Measurements from ENCODE around the gene CEP68.
"Not testable (repeated sequence)": the region's sequence is repeated elsewhere in the genome, so short reads cannot be mapped to it uniquely, and the experiment has no call there.

CEP68 gene

GRCh38 chr2:65129286-65129825 lies 73.1 kb downstream of the CEP68 start:
- peak overlapping the region; percentile 99 for H3K9ac ChIP-seq (ENCODE audit: low read depth, low read length)
- H3K36me3 ChIP-seq (ENCODE audit: insufficient read depth, low read length): no peaks in the 10 kb centered on the region
- peaks cover 32% of the 10 kb centered on the region for H3K4me1 ChIP-seq (ENCODE audit: control insufficient read depth, insufficient read depth, low read length)
- no peaks in the 10 kb centered on the region for H3K9me3 ChIP-seq (replicated peaks; ENCODE audit: low read length)
- peak overlapping the region; percentile 96 for H3K4me3 ChIP-seq (ENCODE audit: low read length)
- H3K4me2 ChIP-seq (ENCODE audit: low read length): peak overlapping the region; percentile 82
- no peaks in the 10 kb centered on the region for H3K27me3 ChIP-seq (ENCODE audit: control insufficient read depth, insufficient read depth, low read length)

- Histone ChIP-seq H3K36me3 (ENCODE audit: insufficient read depth, low read length) (no peaks in the 10 kb centered on the region), H3K4me1 (ENCODE audit: control insufficient read depth, insufficient read depth, low read length) (peaks cover 27% of the 10 kb centered on the region), H3K27me3 (ENCODE audit: control insufficient read depth, insufficient read depth, low read length) (no peaks in the 10 kb centered on the region), H3K4me2 (ENCODE audit: low read length) (peak within 1 kb of the TSS; percentile 92), H3K4me3 (ENCODE audit: low read length) (peak within 1 kb of the TSS; percentile 96), H3K9me3 (replicated peaks; ENCODE audit: low read length) (no peaks in the 10 kb centered on the region), H3K9ac (ENCODE audit: low read depth, low read length) (peak within 1 kb of the TSS; percentile 99)
These were observed 73.8 kb downstream of the CEP68 start, which contains the start of gene RAB1A for GRCh38 chr2:65129826-65130663. RAB1A (minus strand) TSS chr2:65130106; CDS start chr2:65129915, 191 bp downstream.

DNA sequence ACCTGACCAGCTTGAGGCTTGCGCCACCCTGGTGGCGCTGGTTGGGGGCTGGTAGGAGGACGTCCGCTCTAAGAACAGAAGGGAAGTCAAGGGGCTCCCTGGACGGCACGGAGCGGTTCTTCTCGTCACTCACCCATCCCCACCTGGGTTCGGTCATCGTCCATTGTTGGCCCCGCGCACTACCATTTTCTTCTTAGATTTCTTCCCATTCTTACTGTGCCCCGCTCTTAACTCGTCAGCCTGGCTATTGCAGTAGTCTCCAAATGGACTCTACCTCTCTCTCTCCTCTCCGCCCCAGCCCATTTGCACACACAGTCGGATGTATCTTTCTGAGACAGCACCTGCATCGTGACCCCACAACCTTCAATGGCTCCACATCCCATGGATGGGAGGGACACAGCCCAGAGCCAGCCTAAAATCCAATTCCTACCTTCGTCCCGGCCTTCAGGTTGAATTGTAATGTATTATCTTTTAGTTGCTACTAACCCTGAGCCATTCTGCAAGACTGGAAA lies 74.5 kb downstream of the CEP68 start:
- H3K4me2 ChIP-seq (ENCODE audit: low read length): peak overlapping the region; percentile 92

DNA sequence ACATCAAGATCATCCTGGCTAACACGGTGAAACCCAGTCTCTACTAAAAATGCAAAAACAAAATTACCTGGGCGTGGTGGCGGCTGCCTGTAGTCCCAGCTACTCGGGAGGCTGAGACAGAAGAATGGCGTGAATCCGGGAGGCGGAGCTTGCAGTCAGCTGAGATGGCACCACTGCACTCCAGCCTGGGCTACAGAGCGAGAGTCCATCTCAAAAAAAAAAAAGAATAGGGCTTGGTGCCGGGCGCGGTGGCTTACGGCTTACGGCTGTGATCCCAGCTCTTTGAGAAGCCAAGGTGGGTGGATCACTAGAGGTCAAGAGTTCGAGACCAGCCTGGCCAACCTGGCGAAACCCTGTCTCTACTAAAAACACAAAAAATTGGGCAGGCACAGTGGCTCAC lies 76.7 kb downstream of the CEP68 start:
- not testable (repeated sequence) for H3K9me3 ChIP-seq (replicated peaks; ENCODE audit: low read length); H3K4me1 ChIP-seq (ENCODE audit: control insufficient read depth, insufficient read depth, low read length); H3K4me3 ChIP-seq (ENCODE audit: low read length); H3K4me2 ChIP-seq (ENCODE audit: low read length); H3K9ac ChIP-seq (ENCODE audit: low read depth, low read length); H3K36me3 ChIP-seq (ENCODE audit: insufficient read depth, low read length); H3K27me3 ChIP-seq (ENCODE audit: control insufficient read depth, insufficient read depth, low read length)

More for the DNA sequence above, 74.5 kb downstream of the CEP68 start:
- Histone ChIP-seq H3K9me3 (replicated peaks; ENCODE audit: low read length) (no peaks in the 10 kb centered on the region), H3K36me3 (ENCODE audit: insufficient read depth, low read length) (no peaks in the 10 kb centered on the region), H3K4me3 (ENCODE audit: low read length) (peak overlapping the region; percentile 79), H3K27me3 (ENCODE audit: control insufficient read depth, insufficient read depth, low read length) (no peaks in the 10 kb centered on the region), H3K4me1 (ENCODE audit: control insufficient read depth, insufficient read depth, low read length) (peaks cover 21% of the 10 kb centered on the region), H3K9ac (ENCODE audit: low read depth, low read length) (peak overlapping the region; percentile 87)

DNA sequence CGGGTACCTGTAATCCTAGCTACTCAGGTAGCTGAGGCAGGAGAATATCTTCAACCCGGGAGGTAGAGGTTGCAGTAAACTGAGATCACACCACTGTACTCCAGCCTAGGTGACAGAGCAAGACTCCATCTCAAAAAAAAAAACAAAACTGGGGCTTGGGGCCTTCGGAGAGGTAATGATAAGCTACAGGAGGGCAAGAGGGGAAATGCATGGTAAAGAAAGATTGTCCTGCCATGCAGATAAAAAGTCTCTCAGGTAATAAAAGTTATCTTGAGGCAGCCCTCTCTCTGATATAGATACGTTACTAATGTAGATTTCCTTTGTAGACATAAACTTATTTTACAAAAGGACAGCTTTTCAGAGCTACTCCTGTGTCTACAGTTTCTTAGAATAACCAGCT lies 77.4 kb downstream of the CEP68 start:
- no peak overlapping the region for H3K9ac ChIP-seq (ENCODE audit: low read depth, low read length)
- H3K9me3 ChIP-seq (replicated peaks; ENCODE audit: low read length): no peaks in the 10 kb centered on the region
- H3K4me2 ChIP-seq (ENCODE audit: low read length): no peak overlapping the region
- H3K4me3 ChIP-seq (ENCODE audit: low read length): no peak overlapping the region
- no peaks in the 10 kb centered on the region for H3K36me3 ChIP-seq (ENCODE audit: insufficient read depth, low read length)
- no peaks in the 10 kb centered on the region for H3K27me3 ChIP-seq (ENCODE audit: control insufficient read depth, insufficient read depth, low read length)
- H3K4me1 ChIP-seq (ENCODE audit: control insufficient read depth, insufficient read depth, low read length): peaks cover 5% of the 10 kb centered on the region

DNA sequence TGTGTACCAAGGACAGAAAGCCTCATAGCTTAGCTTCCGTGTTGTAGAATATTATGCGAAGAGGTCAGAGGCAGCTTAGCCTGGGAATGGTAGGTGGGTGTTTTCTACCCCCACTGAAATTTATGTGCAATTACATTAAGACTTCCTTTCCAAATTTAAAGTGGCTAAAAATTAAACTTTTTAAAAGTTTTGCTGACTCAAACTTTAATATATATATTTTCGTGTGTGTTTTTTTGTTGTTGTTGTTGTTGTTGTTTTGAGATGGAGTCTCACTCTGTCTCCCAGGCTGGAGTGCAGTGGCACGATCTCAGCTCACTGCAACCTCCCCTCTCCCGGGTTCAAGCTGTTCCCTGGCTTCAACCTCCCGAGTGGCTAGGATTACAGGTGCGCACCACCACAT lies 77.9 kb downstream of the CEP68 start:
- no peaks in the 10 kb centered on the region for H3K36me3 ChIP-seq (ENCODE audit: insufficient read depth, low read length)
- peaks cover 5% of the 10 kb centered on the region for H3K4me1 ChIP-seq (ENCODE audit: control insufficient read depth, insufficient read depth, low read length)
- H3K4me3 ChIP-seq (ENCODE audit: low read length): no peak overlapping the region
- H3K9me3 ChIP-seq (replicated peaks; ENCODE audit: low read length): no peaks in the 10 kb centered on the region
- no peaks in the 10 kb centered on the region for H3K27me3 ChIP-seq (ENCODE audit: control insufficient read depth, insufficient read depth, low read length)
- no peak overlapping the region for H3K4me2 ChIP-seq (ENCODE audit: low read length)
- H3K9ac ChIP-seq (ENCODE audit: low read depth, low read length): no peak overlapping the region

GRCh38 chr2:65136253-65136652 lies 80.0 kb downstream of the CEP68 start:
- Histone ChIP-seq H3K27me3 (ENCODE audit: control insufficient read depth, insufficient read depth, low read length) (peaks cover 7% of the 10 kb centered on the region), H3K4me3 (ENCODE audit: low read length) (no peak overlapping the region), H3K9me3 (replicated peaks; ENCODE audit: low read length) (no peaks in the 10 kb centered on the region), H3K36me3 (ENCODE audit: insufficient read depth, low read length) (no peaks in the 10 kb centered on the region), H3K9ac (ENCODE audit: low read depth, low read length) (no peak overlapping the region), H3K4me1 (ENCODE audit: control insufficient read depth, insufficient read depth, low read length) (no peaks in the 10 kb centered on the region), H3K4me2 (ENCODE audit: low read length) (no peak overlapping the region)

Measured in skeletal muscle satellite cell (primary cell).